H1 (cell line): ENCODE measurements around the gene SRGAP3.

Experiments used
- POLR2A ChIP-seq, 2 experiments: IDR thresholded peaks; 1 replicate in 1 of 2; 2 replicates in 1 of 2; pipeline ENCODE4 v1.6.1; 2011; ENCODE audit warnings: low read depth in 2 of 2, low read length in 2 of 2, mild to moderate bottlenecking in 2 of 2; ENCODE audit errors: control extremely low read depth in 1 of 2
- TF ChIP-seq, protein P1 (sequence below), 3 experiments: IDR thresholded peaks; 1 replicate in 2 of 3; 2 replicates in 1 of 3; pipeline versions ENCODE4 v1.5.1 to v1.6.1; 2011; ENCODE audit warnings: low read length in 3 of 3, mild to moderate bottlenecking in 3 of 3, inconsistent platforms in 2 of 3, low read depth in 1 of 3, moderate library complexity in 1 of 3; ENCODE audit not compliant: insufficient read depth in 1 of 3; ENCODE audit errors: control extremely low read depth in 1 of 3

- TF ChIP-seq, protein P1, sequence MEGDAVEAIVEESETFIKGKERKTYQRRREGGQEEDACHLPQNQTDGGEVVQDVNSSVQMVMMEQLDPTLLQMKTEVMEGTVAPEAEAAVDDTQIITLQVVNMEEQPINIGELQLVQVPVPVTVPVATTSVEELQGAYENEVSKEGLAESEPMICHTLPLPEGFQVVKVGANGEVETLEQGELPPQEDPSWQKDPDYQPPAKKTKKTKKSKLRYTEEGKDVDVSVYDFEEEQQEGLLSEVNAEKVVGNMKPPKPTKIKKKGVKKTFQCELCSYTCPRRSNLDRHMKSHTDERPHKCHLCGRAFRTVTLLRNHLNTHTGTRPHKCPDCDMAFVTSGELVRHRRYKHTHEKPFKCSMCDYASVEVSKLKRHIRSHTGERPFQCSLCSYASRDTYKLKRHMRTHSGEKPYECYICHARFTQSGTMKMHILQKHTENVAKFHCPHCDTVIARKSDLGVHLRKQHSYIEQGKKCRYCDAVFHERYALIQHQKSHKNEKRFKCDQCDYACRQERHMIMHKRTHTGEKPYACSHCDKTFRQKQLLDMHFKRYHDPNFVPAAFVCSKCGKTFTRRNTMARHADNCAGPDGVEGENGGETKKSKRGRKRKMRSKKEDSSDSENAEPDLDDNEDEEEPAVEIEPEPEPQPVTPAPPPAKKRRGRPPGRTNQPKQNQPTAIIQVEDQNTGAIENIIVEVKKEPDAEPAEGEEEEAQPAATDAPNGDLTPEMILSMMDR (IDR thresholded peaks at IDR 0.05; ENCODE audit: control extremely low read depth in 1 of 3, insufficient read depth in 1 of 3, low read depth in 1 of 3, low read length in 3 of 3): no peak
- TF ChIP-seq POLR2A (IDR thresholded peaks at IDR 0.05; ENCODE audit: control extremely low read depth in 1 of 2, low read depth in 2 of 2, low read length in 2 of 2): no peak
Measured at GRCh38 chr3:8996216-8996615, 253.2 kb downstream of the SRGAP3 start.
